Activated naive CD8-positive, alpha-beta T cell treated with anti-CD3 and anti-CD28 coated beads, Interleukin-2, amount 50 U/mL, for 16 hours (primary cell): ENCODE data around the gene MISP.
"Not testable (repeated sequence)": the region's sequence is repeated elsewhere in the genome, so short reads cannot be mapped to it uniquely, and the experiment has no call there.

Experiments used
- DNase-seq: peaks from one replicate; pipeline ENCODE4 v3.0.0-alpha.2; 2020; ENCODE audit warnings: low read depth, low spot score

The MISP gene, protein sequence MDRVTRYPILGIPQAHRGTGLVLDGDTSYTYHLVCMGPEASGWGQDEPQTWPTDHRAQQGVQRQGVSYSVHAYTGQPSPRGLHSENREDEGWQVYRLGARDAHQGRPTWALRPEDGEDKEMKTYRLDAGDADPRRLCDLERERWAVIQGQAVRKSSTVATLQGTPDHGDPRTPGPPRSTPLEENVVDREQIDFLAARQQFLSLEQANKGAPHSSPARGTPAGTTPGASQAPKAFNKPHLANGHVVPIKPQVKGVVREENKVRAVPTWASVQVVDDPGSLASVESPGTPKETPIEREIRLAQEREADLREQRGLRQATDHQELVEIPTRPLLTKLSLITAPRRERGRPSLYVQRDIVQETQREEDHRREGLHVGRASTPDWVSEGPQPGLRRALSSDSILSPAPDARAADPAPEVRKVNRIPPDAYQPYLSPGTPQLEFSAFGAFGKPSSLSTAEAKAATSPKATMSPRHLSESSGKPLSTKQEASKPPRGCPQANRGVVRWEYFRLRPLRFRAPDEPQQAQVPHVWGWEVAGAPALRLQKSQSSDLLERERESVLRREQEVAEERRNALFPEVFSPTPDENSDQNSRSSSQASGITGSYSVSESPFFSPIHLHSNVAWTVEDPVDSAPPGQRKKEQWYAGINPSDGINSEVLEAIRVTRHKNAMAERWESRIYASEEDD

DNA sequence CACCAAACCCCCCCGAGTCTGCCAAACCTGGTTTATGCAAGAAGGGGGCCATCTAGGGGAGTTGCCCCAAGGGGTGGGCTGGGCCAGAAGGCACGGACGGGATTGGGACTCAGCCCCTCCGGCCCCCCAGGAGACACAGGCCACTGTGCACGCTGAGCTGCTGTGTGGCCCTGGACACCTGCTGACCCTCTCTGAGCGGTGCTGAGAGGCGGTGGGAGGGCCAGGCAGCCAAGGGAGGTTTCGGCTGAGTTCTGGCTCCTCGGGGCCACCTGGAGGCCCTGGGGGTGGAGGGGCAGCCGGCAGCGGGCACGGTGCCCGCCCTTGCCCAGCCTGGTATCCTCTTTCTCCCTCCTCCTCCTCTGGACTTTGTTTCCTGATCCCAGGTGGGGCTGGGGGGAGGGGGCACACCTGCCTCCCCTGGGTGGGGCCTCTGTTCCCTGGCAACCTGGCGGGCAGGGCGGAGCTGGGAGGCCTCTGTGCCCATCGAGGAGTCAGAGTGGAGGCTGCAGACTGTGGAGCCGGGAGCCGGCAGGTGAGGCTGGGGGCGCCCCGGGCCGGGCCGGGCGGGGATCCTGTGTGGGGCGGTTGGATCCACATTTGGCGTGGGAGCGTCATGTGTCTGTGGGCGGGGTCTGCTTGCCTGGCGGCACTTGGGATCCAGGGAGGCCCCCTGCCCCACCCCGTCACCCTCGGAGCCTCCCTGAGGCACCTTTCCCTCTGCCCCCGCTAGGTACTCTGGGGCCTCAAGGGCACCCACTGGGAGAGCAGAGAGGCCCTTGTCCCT is at the start of gene MISP:
MISP (plus strand) TSS at position 473 of the 784 bp plus-strand sequence. CDS start 5,835 bp downstream, outside the sequence.
- no peak for DNase-seq

DNA sequence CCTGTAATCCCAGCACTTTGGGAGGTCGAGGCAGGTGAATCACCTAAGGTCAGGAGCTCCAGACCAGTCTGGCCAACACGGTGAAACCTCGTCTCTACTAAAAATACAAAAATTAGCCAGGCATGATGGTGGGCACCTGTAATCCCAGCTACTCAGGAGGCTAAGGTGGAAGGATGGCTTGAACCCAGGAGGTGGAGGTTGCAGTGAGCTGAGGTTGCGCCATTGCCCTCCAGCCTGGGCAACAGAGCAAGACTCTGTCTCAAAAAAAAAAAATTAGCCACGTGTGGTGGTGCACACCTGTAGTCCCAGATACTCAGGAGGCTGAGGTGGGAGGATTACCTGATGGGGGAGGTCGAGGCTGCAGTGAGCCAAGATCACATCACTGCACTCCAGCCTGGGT is 48.1 kb upstream of the MISP start:
- DNase-seq: not testable (repeated sequence)

DNA sequence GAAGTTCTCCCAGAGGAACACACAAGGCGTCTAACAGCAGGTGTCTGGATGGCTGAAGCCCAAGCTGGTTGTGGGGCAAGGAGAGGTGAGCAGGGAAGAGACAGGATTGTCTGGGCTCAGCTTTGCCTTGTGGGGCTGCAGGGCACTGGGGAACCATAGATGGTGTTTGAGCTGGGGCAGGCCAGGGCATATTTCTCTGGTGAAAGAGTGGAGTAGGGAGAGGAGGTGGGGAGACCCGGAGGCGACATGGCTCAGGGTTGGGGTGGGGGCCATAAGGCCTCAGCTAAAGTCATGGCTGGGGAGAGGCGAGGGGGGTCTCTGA is 47.6 kb upstream of the MISP start:
- DNase-seq: no peak

GRCh38 chr19:703651-704446 is 47.1 kb upstream of the MISP start:
- DNase-seq: no peak

DNA sequence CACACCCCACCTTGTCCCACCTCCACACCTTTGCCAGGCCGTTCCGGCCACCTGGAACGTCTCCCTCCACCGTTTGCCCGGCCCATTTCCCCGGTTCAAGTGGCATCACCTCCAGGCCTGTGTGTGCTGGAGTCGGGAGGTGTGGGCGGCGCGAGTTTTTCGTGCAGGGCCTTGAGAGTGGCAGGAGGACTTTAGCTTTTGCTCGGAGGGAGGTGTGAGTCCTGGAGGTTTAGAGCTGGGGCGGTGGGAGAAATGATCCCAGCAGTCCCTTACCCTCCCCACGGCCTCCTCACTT is 46.5 kb upstream of the MISP start:
- DNase-seq: no peak

DNA sequence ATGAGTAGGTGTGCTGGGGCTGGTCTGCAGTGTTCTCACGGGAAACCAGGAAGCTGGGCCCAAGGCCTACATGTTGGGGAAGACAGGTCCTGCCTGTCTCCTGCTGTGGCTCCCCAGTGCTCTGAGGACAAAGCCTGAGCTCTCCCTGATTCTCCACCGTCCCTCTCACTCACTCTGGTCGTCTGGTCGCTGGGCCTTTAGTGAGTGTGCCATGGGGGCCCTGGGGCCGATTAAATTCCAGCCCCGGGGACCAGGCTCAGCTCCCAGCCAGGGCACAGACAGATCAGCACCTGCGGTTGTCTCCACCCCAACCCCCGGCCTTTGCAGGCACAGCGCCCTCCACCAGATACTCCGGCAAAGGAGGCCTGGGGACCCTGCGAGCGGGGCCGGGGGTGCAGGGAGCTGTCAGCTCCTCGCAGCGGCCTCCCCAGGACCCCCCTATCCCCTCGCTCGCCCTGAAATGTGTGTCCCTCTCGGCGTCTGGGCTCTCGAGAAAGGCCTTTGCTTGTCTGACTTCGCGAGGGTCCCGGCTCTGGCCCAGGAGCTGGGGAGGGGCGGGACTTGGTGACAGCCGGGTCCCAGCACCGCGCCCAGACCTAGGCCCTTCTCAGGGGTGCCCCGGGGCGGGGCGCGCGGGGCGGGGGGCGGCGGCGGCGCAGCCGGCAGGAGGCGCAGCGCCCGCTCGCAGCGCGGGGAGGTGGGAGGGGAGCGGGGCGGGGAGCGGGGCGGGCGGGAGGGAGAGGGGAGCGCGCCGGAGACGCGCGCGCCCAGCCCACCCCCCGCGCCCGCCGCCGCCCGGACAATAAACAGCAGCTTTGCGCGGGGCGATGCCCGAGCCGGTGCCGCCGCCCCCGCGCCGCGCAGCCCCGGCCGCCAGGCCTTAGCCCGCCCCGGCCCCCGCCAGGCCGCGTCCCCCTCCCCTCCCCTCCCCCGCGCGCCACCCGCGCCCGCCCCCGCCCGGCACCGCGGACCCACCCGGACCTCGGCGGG is 42.5 kb upstream of the MISP start, which contains the start of gene PALM:
PALM (plus strand) TSS at position 782 of the 990 bp plus-strand sequence. CDS start 212 bp downstream, outside the sequence.
- no peak for DNase-seq

DNA sequence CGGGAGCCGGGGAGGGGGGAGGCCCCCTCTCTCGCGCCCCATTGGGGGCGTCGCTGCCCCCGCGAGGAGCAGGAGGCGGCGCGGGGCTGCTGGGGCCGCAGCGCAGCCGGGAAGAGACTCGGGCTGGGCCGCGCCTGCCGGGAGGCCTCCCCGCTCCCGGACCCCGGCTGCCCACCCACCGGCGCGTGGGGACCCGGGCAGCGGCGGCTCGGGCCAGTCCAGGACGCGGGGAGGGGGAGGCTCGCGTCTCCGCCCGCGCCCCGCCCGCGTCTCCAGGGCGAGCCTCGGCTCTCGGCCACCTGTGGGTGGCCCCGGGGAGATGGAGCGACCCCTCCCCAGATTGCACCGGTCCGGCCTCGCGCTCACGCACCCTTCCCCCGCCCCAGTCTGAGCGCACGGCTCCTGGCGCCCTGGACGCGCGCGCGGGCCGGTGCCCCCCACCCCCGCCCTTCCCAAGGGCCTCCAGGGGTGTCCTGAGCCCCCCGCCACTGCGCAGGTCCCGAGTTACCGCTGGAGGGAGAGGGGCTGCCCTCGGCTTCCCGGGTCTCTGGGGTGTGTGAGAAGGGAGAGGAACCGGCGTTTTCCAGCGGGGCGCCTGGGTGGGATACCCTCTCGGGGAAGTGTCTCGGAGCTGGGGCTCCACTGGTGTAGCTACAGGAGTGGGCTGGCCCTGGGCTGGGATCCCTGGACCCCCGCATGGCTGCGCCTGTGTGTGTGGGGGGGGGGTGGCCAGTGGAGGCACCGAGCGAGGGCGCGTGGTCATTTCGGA is 41.5 kb upstream of the MISP start:
- no peak for DNase-seq

DNA sequence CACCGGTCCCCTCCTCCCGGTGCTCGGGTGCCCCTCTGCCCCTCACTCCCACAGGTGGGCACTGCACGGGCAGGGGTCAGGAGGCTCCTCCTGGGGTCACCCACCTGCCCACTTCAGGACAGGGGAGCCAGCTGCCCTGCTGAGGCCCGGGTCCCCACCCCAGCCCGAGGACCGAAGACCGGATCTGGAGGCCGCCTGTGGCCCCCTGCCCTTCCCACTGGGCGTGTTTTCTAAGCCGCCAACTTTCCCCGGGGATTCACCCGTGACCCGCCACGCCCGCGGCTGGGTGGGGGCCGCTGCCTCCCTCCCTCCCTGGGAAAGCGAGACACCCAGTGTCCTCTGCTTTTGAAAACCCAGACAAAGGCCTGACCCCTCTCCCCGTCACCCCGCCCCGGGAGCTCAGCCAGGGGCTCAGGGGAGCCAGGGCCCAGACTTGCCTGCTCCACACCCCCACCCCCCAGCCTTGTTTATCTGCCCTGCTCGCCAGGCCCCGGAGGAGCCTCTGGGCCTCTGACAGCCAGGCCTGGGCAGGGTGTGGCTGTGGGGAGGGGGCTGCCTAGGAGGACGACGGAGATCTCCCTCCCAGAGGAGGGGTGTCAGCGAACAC is 40.8 kb upstream of the MISP start:
- no peak for DNase-seq

DNA sequence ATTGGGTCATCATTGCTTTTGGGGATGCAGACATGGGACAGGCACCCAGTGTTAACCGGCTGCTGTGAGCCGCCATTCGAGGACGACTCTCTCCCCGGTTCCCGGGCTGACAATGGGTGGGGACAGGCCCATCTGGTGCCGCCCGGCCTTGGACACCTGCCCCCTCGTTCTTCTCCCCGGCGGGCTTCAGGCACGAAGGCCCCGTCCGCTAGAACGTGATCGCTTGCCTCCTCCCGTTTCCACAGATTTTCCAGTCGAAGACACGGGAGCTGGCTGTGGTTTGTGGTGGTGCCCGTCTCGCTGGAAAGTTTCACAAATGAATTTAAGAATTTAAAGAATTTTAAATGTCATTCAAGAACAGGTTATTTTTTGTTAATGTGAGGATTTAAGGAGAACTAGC is 40.1 kb upstream of the MISP start:
- no peak for DNase-seq

- DNase-seq: no peak
These were observed 39.7 kb upstream of the MISP start for GRCh38 chr19:711254-711653.

- DNase-seq: no peak
These were observed 35.6 kb upstream of the MISP start for GRCh38 chr19:715347-715746.

DNA sequence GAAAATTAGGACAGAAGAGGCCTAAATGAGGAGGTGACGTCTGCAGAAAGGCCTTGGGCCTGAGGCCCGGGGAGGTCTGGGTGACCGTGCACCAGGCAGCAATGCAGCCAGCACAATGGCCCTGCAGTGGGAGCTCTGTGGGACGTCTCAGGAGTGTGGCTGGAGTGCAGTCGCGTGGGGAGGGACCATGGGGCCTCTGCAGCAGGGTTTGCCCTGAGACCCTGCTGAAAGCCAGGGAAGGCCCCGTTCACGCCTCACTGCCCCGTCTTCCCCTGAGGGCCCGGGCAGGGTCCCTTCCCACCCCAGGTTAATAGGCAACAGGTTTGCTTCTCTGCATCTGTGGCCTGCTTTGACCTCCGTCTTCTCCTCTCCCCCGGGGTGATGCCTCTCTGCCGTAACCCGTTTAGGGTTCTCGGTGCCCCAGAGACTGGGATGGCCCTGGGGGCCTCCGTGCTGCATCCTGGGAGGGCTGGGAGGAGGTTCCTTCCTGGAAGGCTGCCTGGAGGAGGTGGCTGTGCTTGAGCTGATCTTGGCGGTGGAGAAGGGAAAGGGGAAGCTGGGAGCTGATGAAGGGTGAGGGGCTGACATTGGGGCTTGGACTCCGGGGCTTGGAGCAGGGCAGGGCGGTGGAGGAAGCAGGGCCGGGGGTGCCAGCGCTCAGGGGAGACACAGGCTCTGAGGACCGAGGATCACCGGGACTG is 32.5 kb upstream of the MISP start:
- no peak for DNase-seq

GRCh38 chr19:718991-719512 is 31.9 kb upstream of the MISP start:
- DNase-seq: no peak

DNA sequence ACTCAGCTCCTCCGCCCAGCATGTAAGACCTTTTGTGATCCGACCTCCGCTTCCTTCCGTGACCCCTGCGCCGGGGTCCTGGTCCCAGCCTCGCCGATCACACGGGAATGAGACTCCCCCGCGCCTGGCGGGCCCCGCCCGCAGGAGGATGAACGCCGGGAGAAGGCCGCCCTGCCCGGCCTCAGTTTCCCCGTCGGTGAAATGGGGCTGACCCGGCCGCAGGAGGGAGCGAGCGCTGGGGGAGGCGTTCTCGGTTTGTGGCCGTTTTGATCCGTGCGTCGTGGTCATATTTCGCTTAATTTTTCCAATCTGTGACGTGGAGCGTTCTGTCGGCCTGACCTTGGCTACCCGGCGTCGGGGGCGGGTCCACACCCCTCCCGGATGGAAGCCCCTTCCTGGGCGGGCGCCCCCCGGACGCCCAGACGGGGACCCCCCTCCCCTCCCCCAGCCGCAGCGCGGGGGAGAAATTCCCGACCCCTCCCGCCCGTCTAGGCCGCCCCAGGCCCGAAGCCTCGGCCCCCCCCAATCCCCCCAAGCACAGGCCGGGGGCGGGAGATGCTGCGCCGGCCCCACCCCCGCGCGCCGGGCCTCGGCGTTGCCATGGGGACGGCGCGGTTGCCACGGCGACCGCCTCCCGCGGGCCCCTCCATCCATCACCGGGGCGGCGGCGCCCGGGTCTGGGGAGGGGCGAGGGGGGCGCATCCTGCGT is 31.1 kb upstream of the MISP start:
- DNase-seq: no peak

- no peak for DNase-seq
These were observed 30.4 kb upstream of the MISP start for GRCh38 chr19:720345-721160.

- no peak for DNase-seq
These were observed 28.3 kb upstream of the MISP start for GRCh38 chr19:722553-723101.

DNA sequence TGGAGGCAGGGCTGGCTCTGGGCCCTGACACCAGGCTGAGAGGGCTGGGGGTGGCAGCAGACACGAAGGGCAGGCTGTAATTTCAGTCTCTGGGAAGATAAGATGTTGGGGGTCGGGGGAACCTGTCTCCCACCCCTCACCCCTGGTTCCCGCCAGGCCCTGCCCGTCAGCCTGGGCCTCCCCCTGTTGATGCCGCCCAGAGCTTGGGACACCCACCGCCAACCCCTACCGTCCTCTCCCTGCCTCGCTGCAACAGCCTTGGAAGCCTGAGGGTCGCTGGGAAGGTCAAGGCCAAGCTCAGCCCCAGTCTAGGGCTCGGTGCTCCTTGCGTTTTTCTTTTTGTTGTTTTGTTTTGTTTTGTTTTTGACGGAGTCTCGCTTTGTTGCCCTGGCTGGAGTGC is 27.7 kb upstream of the MISP start:
- no peak for DNase-seq
